ENCODE measurements around the gene FLNC.

Gene FLNC, protein sequence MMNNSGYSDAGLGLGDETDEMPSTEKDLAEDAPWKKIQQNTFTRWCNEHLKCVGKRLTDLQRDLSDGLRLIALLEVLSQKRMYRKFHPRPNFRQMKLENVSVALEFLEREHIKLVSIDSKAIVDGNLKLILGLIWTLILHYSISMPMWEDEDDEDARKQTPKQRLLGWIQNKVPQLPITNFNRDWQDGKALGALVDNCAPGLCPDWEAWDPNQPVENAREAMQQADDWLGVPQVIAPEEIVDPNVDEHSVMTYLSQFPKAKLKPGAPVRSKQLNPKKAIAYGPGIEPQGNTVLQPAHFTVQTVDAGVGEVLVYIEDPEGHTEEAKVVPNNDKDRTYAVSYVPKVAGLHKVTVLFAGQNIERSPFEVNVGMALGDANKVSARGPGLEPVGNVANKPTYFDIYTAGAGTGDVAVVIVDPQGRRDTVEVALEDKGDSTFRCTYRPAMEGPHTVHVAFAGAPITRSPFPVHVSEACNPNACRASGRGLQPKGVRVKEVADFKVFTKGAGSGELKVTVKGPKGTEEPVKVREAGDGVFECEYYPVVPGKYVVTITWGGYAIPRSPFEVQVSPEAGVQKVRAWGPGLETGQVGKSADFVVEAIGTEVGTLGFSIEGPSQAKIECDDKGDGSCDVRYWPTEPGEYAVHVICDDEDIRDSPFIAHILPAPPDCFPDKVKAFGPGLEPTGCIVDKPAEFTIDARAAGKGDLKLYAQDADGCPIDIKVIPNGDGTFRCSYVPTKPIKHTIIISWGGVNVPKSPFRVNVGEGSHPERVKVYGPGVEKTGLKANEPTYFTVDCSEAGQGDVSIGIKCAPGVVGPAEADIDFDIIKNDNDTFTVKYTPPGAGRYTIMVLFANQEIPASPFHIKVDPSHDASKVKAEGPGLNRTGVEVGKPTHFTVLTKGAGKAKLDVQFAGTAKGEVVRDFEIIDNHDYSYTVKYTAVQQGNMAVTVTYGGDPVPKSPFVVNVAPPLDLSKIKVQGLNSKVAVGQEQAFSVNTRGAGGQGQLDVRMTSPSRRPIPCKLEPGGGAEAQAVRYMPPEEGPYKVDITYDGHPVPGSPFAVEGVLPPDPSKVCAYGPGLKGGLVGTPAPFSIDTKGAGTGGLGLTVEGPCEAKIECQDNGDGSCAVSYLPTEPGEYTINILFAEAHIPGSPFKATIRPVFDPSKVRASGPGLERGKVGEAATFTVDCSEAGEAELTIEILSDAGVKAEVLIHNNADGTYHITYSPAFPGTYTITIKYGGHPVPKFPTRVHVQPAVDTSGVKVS (N-terminal part only)

DNA sequence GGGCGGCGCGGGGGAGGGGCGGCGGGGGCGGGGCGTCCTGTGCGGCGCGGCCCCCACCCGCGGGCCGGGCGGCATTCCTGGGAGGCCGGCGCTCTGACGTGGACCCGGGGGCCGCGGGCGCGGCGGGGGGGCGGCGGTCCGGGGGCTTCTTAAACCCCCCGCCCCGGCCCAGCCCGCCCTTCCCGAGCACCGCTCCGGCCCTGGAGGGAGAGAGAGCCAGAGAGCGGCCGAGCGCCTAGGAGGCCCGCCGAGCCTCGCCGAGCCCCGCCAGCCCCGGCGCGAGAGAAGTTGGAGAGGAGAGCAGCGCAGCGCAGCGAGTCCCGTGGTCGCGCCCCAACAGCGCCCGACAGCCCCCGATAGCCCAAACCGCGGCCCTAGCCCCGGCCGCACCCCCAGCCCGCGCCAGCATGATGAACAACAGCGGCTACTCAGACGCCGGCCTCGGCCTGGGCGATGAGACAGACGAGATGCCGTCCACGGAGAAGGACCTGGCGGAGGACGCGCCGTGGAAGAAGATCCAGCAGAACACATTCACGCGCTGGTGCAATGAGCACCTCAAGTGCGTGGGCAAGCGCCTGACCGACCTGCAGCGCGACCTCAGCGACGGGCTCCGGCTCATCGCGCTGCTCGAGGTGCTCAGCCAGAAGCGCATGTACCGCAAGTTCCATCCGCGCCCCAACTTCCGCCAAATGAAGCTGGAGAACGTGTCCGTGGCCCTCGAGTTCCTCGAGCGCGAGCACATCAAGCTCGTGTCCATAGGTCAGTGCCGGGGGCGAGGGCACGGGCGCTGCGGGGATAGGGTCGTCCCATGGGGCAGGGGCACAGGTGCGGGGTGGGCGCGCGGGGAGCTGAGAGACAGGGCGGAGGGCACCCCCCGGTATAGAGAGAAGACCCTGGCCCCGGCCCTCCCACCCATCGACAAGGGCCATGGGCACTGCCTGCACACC is at the start of gene FLNC:
TSS of gene FLNC (plus strand) at position 176 of the 947 bp plus-strand sequence. CDS start at position 408, 232 bp downstream.
- peak; percentile 81 for DNase-seq
- in situ Hi-C loops (cut with HindIII; ENCODE audit: low pct_ligation_motif_present, low pct_unique_long_range_greater_than_20kb, low sequenced_read_pairs) = no loop called here

DNA sequence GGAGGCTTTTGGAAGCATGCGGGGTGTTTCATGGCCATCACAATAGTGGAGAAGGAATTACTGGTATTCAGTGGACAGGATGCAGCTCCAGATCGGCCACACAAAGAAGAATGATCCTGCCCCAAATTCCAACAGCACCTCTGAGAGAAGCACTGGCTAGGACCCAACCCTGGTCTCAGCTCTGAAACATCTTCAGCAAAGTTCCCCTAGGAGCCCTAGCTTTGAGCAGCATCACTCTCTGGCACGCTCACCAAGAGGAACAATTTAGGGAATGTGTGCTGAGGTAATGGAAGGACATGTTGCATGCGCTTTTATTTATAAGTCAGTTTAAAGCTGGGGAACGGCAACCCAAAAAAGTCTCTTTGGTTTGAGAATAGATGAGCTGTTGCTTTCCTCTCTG is 49.1 kb upstream of the FLNC start:
- no peak for DNase-seq
- in situ Hi-C loops (cut with HindIII; ENCODE audit: low pct_ligation_motif_present, low pct_unique_long_range_greater_than_20kb, low sequenced_read_pairs) = no loop called here

DNA sequence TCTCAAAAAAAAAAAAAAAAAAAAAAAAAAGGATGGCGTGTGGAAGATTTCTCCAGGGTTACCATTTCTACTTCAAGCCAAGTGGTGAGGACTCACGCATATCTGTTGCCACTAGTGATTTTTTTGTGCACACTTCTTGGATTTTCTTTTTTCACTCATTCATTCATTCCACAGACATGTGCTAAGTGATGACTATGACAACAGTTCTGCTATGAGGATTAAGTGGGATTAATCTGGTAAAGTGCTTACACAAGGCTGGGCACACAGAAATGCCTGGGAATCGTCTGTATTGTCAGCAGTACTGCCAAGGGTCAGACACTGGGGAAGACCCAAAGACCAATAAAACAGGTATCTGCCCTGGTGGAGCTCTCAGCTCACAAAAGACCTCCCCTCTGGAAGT is 48.4 kb upstream of the FLNC start:
- in situ Hi-C loops (cut with HindIII; ENCODE audit: low pct_ligation_motif_present, low pct_unique_long_range_greater_than_20kb, low sequenced_read_pairs) = no loop called here
- DNase-seq = no peak

DNA sequence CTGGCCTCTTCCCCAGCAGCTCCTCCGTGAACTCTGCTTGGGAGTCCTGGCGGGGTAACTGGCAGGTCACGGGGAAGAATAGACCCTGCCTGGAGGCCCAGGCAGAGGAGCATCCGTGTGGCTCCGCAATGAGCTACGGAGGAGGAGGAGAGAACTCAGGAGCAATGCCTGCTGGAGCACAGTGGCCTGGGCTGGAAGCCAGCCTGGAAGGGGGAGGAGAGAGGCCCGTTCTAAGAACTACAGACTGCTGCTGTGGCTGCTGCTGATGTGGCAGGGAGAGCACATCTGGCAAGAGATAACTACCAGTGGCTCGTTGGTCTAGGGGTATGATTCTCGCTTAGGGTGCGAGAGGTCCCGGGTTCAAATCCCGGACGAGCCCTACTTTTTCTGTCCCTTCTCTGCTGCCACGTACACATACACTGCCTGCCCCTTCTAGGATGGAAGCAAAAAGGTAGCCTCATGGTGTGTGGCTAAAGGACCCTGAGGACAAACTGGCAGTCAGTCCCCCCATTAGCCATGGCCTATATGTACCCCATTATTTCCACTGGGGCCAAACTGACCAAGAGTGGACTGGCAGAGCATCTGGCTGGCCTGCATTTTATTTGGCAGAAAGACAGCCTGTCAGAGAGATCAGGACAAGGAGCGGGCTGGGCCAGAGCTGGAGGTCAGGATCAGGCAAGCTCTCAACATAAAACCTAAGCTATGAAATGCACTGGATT is 46.9 kb upstream of the FLNC start:
- DNase-seq = no peak
- in situ Hi-C loops (cut with HindIII; ENCODE audit: low pct_ligation_motif_present, low pct_unique_long_range_greater_than_20kb, low sequenced_read_pairs) = no loop called here

DNA sequence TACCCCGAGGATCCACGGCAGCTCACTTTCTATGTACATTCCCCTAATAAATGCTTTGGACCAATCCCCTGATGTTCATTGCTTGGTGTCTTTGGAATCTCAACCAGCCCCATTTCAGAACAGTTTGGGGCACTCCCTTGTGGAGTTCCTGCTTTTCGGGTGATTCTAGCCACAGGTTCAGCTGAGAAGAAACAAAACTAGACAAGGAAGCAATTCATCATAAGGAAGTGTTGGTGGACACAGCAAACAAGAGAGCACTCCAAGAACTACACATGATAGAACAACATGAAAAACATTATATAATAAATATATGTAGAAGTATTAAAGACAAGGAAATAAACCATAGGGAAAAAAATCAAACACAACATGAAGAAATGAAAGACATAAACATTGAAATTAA is 44.5 kb upstream of the FLNC start:
- no peak for DNase-seq
- in situ Hi-C loops (cut with HindIII; ENCODE audit: low pct_ligation_motif_present, low pct_unique_long_range_greater_than_20kb, low sequenced_read_pairs) = no loop called here

DNA sequence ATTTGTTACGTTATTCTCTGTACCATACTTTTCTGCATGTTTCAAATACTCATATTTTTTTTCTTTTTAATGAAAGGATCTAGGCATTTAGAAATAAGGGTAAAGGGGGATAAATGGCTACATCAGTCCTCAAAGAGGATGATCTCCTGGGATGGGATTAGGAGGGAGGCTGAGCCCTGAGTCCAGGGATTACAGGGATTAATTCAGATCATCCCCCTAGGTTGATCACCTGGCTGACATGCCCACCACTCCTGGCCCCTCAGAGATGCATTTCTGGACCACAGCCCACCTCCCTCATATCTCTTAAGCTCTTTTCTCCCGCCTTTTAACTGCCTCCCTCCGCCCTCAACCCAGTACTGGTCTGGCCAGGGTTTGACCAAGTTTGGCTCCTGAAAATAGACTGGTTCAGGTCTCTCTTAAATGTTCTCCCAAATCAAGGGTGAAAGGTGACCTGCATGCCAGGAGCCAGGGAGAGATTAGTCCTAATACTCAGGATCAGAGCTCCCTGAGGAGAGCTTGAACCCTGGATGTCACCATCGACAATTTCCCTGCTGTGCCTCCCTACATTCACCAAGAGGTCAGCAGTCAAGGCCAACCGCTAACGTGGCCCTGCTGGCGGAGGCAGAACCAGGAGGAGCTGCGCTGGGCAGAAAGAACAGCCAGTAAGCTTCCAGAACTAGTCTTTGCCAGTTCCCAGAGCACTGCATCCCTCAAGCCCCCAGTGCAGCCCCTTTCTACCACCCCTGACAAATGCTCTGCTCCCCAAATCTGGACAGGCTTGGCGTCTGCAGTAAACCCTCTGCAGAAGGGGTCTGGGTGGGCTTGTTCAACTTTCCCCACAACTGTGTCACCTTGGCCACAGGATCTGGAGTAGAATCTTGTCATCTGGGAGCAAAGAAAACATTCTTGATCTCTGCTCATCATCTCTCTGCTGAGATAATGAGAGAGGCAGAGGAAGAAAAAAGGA is 41.5 kb upstream of the FLNC start:
- no peak for DNase-seq
- in situ Hi-C loops (cut with HindIII; ENCODE audit: low pct_ligation_motif_present, low pct_unique_long_range_greater_than_20kb, low sequenced_read_pairs) = no loop called here

DNA sequence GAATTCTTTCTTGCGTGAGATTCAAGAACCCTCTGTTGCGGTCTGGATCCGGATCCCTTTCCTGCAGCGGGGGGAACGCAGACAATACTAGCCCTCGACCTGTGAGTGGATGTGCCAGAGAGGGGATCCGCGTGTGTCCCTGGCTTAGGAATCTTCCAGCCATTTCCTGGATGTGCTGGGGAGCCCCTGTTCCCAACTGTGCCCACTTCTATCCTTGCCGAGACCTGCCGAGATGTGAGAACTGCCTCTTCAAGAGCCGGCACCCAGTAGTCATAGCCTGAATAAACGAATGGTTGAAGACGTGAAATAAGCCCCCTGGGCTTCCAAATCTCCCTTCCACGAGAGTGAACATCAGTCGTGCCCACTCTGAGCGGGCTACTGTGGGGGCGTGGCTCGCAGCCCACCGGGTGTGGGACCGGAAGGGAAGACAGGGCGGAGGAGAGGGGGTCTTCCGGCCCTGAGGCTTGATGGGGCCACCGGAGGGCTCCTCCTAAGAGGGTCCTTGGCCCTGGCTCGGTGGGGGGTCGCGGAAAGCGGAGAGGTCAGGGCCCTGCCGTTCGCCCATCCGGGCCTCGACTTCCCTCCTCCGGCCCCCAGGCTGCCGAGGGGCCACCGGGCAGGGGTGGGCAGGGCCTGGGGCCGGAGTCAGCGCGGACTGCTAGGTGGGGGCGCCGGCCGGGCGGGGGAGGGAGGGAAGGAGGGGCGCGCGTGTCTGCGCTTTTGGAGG is 39.7 kb upstream of the FLNC start:
- DNase-seq = no peak
- in situ Hi-C loops (cut with HindIII; ENCODE audit: low pct_ligation_motif_present, low pct_unique_long_range_greater_than_20kb, low sequenced_read_pairs) = no loop called here

DNA sequence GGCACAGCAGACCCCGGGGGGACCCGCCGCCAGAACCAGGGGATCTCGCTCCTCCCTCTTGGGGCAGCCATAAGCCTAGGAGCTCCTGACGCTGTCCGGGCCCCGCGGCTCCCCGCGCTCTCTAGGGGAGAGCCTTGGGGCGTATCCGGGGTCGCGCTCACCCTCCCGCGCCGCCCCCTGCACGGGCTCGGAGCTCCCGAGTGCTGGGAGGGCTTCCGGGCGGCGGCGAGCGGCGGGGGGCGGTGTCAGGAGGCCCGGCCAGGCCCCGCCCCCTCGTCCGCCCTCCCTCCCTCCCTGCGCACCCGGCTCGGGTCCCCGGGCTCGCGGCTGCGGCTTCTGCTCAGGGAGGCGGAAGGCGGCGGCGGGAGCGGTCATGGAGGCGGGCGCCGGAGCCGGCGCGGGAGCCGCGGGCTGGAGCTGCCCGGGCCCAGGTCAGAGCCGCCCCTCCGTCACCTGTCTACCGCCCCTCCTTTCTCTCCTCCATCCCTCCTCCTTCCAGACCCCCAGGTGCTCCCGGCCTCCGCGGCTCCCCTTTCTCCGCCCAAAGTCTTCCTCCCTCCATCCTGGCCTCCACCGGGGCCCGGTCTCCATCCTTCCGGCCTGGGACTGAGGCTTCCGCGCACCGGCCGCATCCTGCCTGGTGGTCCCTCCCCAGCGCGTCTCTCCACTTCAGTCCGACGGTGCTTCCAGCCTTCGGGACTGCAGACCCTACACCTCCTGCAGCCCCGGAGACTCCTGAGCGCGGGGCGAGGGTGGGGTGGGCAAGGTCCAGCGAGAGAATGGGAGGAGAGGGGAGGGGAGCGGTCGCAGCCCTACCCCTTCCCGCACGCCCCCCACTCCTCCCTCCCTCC is 38.9 kb upstream of the FLNC start, which contains the start of gene CCDC136:
TSS of gene CCDC136 (plus strand) at position 848 of the 851 bp plus-strand sequence. CDS start 444 bp downstream, outside the sequence.
- in situ Hi-C loops (cut with HindIII; ENCODE audit: low pct_ligation_motif_present, low pct_unique_long_range_greater_than_20kb, low sequenced_read_pairs) = no loop called here
- DNase-seq = peak; percentile 80

DNA sequence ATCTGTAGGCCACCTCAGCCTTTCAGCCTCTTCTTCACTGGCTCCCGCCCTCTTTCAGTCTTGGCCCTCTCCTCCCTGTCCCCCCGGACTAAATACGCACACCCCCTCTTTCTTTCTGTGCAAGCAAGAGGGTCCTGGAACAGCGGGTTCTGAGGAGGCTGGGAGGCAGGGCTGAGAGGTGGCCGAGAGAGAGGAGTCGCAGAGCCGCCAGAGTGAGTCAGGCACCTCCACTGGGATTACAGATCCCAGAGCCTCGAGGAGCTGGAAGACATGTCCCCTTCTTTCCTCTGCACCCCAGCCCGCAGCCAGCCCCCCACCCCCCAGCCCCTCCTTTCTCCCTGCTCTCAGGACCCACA is 38.3 kb upstream of the FLNC start:
- in situ Hi-C loops (cut with HindIII; ENCODE audit: low pct_ligation_motif_present, low pct_unique_long_range_greater_than_20kb, low sequenced_read_pairs) = no loop called here
- peak; percentile 36 for DNase-seq

DNA sequence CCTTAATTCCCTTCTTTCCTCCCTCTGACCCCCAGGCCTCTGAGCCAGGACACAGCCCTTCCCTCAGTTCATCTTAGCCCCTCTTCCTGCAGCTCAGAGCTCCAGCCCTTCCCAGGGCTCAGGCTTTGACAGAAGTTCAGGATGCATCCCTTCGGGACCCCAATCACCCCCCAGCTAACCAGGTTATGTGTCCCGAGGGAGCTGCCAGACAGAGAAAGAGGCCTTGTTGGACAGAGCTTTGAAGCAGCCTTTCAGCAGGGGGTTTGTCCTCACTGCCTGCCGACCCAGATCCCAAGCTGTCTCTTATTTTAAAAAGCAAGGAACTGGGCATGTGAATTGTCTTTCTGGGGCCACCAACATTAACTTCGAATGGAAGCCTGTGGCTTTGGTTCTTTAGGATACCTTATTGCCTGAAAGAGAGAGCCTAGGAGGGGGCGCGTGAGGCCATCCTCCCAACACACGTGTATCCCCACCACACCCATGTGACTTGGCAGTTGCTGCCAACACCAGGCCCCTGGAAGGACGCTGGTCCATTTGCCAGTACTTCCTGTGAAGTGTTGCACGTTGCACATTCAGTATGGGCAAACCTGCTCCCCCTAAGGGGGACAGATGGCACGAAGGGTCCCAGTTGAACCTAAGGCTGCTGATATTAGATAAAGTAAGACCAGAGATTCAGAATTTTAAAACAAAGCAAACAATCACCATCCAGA is 37.6 kb upstream of the FLNC start:
- no peak for DNase-seq
- in situ Hi-C loops (cut with HindIII; ENCODE audit: low pct_ligation_motif_present, low pct_unique_long_range_greater_than_20kb, low sequenced_read_pairs) = no loop called here

DNA sequence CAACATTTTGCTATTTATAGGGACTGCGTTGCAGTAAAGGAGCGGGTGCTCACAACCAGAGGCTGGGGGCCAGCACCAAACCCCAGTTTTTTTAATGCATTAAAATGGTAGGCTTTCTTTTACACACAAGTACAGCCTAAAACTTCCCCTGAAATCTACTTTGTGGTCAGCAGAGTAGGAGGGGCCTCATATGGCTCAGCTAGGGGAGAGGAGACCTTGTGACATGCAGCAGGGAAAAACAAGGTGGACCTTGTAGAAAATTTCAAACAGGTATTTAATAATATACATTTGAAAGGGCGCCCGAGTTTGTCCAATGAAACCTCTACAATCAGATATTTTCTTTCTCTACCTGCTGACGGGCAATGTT is 37.0 kb upstream of the FLNC start:
- no peak for DNase-seq
- in situ Hi-C loops (cut with HindIII; ENCODE audit: low pct_ligation_motif_present, low pct_unique_long_range_greater_than_20kb, low sequenced_read_pairs) = no loop called here

DNA sequence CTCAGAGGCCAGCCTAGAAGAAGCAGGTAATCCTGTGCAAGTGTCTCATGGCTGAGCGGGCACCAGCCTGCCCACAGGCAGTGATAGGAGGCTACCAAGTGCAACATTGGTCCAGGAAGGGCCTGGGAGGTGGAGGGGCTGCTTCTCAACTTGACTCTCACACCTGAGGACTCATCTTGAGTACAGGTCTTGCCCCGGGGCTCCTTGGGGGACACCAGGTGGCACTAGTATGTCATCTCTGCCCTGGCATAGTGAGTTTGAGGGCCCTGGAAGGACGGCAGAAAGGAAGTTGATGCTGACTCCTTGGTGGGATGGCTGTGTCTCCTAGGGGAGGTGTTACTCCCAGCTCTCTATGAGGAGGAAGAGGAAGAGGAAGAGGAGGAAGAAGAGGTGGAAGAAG is 36.2 kb upstream of the FLNC start:
- in situ Hi-C loops (cut with HindIII; ENCODE audit: low pct_ligation_motif_present, low pct_unique_long_range_greater_than_20kb, low sequenced_read_pairs) = no loop called here
- DNase-seq = peak; percentile 19

DNA sequence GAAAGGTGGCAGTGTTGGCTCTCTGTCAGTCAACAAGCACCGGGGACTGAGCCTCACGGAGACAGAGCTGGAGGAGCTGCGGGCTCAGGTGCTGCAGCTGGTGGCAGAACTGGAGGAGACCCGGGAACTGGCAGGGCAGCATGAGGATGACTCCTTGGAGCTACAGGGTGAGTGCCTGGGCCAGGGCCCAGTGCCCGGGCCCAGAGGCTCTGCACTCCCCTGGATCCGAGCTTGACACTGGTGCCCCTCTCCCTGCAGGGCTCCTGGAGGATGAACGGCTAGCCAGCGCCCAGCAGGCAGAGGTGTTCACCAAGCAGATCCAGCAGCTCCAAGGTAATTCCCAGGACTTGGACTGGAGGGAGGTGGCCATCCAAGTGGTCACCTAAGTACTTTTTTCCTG is 35.8 kb upstream of the FLNC start:
- no peak for DNase-seq
- in situ Hi-C loops (cut with HindIII; ENCODE audit: low pct_ligation_motif_present, low pct_unique_long_range_greater_than_20kb, low sequenced_read_pairs) = no loop called here

DNA sequence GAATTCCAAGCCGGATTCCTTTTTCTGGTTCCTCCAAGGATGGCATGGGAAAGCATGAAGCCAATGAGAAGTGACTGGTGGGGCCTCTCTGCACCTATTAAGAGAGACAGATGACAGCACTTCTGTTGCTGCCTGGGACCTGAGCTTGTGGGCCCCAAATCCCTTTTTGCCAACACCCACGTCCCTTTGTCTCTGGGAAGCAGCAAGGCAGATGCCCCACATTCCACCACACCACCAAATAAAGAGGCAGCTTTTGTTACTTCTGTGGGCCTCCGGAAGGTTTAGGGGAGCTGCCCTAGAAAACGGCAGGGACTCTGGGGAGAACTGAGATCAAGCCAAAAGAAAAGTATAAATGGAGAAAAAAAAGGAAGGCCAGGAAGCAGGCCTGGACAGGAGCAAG is 35.1 kb upstream of the FLNC start:
- no peak for DNase-seq
- in situ Hi-C loops (cut with HindIII; ENCODE audit: low pct_ligation_motif_present, low pct_unique_long_range_greater_than_20kb, low sequenced_read_pairs) = no loop called here
